Endothelial cell of umbilical vein (primary cell): ENCODE data around the gene NEAT1. TPM values are rescaled to one million over a fixed set of nuclear protein-coding genes. Genes with fewer than 3 reads are reported as not detected.

ENCODE experiments used
- BruUV-seq: library from RNA; stranded (reverse); fragments of 400-500 nt; replicated peaks from 2 replicates; lab custom pipeline; 2021; lab: Mats Ljungman, UMichigan
- CTCF ChIA-PET: fragments of 300-600, 350-600 bp; sonication (Branson Sonifier 250); formaldehyde crosslinking; loops from one replicate; lab custom pipeline; 2021; ENCODE audit warnings: antibody characterized with exemption, inconsistent platforms; lab: Charles Lee
- POLR2A ChIA-PET: fragments of 300-600, 350-600 bp; sonication (Branson Sonifier 250); formaldehyde crosslinking; loops from one replicate; lab custom pipeline; 2021; ENCODE audit warnings: antibody characterized with exemption, inconsistent platforms; lab: Charles Lee
- DNase-seq: peaks from one replicate; pipeline ENCODE4 v3.0.0-alpha.2; 2011; ENCODE audit warnings: low read depth, low spot score
- FAIRE-seq: peaks from 2 replicates; lab custom pipeline; 2011; peaks lifted over from hg19 to GRCh38; lab: Jason Lieb, UNC
- H2AFZ ChIP-seq: 2 replicates; pipeline ENCODE4 v1.6.0; 2012; ENCODE audit warnings: low read depth, low read length, control low read depth, inconsistent platforms
- H3K27ac ChIP-seq: 2 replicates; pipeline ENCODE4 v1.5.1; 2011; ENCODE audit warnings: low read depth, mild to moderate bottlenecking, control low read depth, low read length, moderate library complexity; ENCODE audit not compliant: insufficient read depth
- H3K27me3 ChIP-seq, 2 experiments: 2 replicates each; pipeline versions ENCODE4 v1.6.0 to v1.6.1; 2011; ENCODE audit warnings: low read length in 2 of 2, mixed read lengths in 1 of 2; ENCODE audit not compliant: control insufficient read depth in 2 of 2, insufficient read depth in 2 of 2
- H3K36me3 ChIP-seq, 2 experiments: 2 replicates in 1 of 2; 3 replicates in 1 of 2; pipeline ENCODE4 v1.5.1; 2011; ENCODE audit warnings: low read length in 2 of 2, mild to moderate bottlenecking in 1 of 2, moderate library complexity in 1 of 2; ENCODE audit not compliant: control insufficient read depth in 2 of 2, insufficient read depth in 2 of 2; ENCODE audit errors: extremely low read depth in 1 of 2
- H3K4me1 ChIP-seq: 3 replicates; pipeline ENCODE4 v1.5.1; 2011; ENCODE audit warnings: mild to moderate bottlenecking, low read length; ENCODE audit not compliant: control insufficient read depth, insufficient read depth; ENCODE audit errors: extremely low read depth
- H3K4me2 ChIP-seq: 2 replicates; pipeline ENCODE4 v1.6.1; 2011; ENCODE audit warnings: low read length, control low read depth, mixed read lengths; ENCODE audit not compliant: insufficient read depth
- H3K4me3 ChIP-seq, 3 experiments: fragments of 200-600 bp in 1 of 3; sonication (generic), shearing (Covaris generic) in 1 of 3; replicated peaks in 1 of 3; 2 replicates each; pipeline ENCODE4 v1.5.1; 2011 to 2016; ENCODE audit warnings: control low read depth in 3 of 3, low read length in 3 of 3, mild to moderate bottlenecking in 2 of 3, inconsistent platforms in 1 of 3, low read depth in 1 of 3, moderate library complexity in 1 of 3; ENCODE audit not compliant: insufficient read depth in 1 of 3
- H3K79me2 ChIP-seq: 2 replicates; pipeline ENCODE4 v1.6.0; 2012; ENCODE audit warnings: low read length, inconsistent platforms; ENCODE audit not compliant: control insufficient read depth, insufficient read depth
- H3K9ac ChIP-seq: replicated peaks from 2 replicates; pipeline ENCODE3; 2011; ENCODE audit warnings: low read length, control low read depth; ENCODE audit not compliant: insufficient read depth; ENCODE audit errors: extremely low read depth
- H3K9me1 ChIP-seq: replicated peaks from 3 replicates; pipeline ENCODE4 v1.6.0; 2011; ENCODE audit warnings: mild to moderate bottlenecking, low read length; ENCODE audit not compliant: control insufficient read depth, insufficient read depth; ENCODE audit errors: extremely low read depth
- H3K9me3 ChIP-seq: replicated peaks from 2 replicates; pipeline ENCODE4 v1.5.1; 2012; ENCODE audit warnings: low read length, inconsistent platforms; ENCODE audit not compliant: control insufficient read depth, insufficient read depth
- H4K20me1 ChIP-seq: replicated peaks from 2 replicates; pipeline ENCODE3; 2011; ENCODE audit warnings: mild to moderate bottlenecking, low read length; ENCODE audit not compliant: control insufficient read depth, insufficient read depth; ENCODE audit errors: extremely low read depth
- CTCF ChIP-seq, 2 donors: IDR thresholded peaks; 1 replicate in 1 of 2; 2 replicates in 1 of 2; pipeline ENCODE4 v1.5.1; 2011; ENCODE audit warnings: low read length in 2 of 2, mild to moderate bottlenecking in 2 of 2, moderate library complexity in 2 of 2, control low read depth in 1 of 2, inconsistent platforms in 1 of 2, low read depth in 1 of 2; ENCODE audit not compliant: insufficient read depth in 1 of 2; ENCODE audit errors: extremely low read depth in 1 of 2
- EZH2 ChIP-seq: IDR thresholded peaks from 2 replicates; pipeline ENCODE4 v1.6.1; 2012; ENCODE audit warnings: borderline replicate concordance, low read depth, mild to moderate bottlenecking, moderate library complexity, low read length, inconsistent platforms; ENCODE audit not compliant: severe bottlenecking
- FOS ChIP-seq: IDR thresholded peaks from 2 replicates; pipeline ENCODE4 v1.6.1; 2011; ENCODE audit warnings: mild to moderate bottlenecking, low read length, moderate library complexity, borderline replicate concordance; ENCODE audit not compliant: insufficient read depth
- GATA2 ChIP-seq: IDR thresholded peaks from 2 replicates; pipeline ENCODE4 v1.7.0; 2011; ENCODE audit warnings: low read depth, mild to moderate bottlenecking, moderate library complexity, mixed read lengths, low read length; ENCODE audit not compliant: insufficient read length, insufficient read depth
- JUN ChIP-seq: IDR thresholded peaks from 2 replicates; pipeline ENCODE4 v1.6.1; 2011; ENCODE audit warnings: borderline replicate concordance, low read depth; ENCODE audit not compliant: insufficient read length, insufficient read depth
- MAX ChIP-seq: IDR thresholded peaks from 2 replicates; pipeline ENCODE4 v1.6.1; 2011; ENCODE audit not compliant: insufficient read depth, insufficient read length
- MYC ChIP-seq: IDR thresholded peaks from one replicate; pipeline ENCODE4 v1.6.1; 2011; ENCODE audit warnings: mild to moderate bottlenecking, low read depth, low read length
- POLR2A ChIP-seq: IDR thresholded peaks from 2 replicates; pipeline ENCODE4 v1.6.1; 2012; ENCODE audit warnings: low read depth, mild to moderate bottlenecking, control low read depth, low read length
- POLR2AphosphoS5 ChIP-seq: IDR thresholded peaks from 2 replicates; pipeline ENCODE4 v1.6.1; 2012; ENCODE audit warnings: low read depth, mild to moderate bottlenecking, control low read depth, low read length, moderate library complexity; ENCODE audit not compliant: insufficient read depth
- dilution Hi-C: fragments of 300-500 bp; cut with MboI; formaldehyde crosslinking; loops from one replicate; pipeline ENCODE4 v1.15.0; 2019; ENCODE audit warnings: low sequenced_read_pairs; ENCODE audit not compliant: extremely low pct_ligation_motif_present
- intact Hi-C: fragments of 100-400 bp; cut with micrococcal nuclease; formaldehyde crosslinking; loops from one replicate; pipeline ENCODE4 v1.10.0; 2022
- polyA plus RNA-seq, 4 experiments: library from polyadenylated mRNA; depleted of rRNA in 3 of 4; stranded (reverse) in 3 of 4; unstranded in 1 of 4; fragments of >200 nt; gene quantifications; 2 replicates each; pipeline versions ENCODE4 v1.2.1 to v1.2.3, GENCODE V29; 2011 to 2012; ENCODE audit warnings: missing spikeins in 1 of 4
- total RNA-seq: library from RNA; stranded (reverse); gene quantifications from 2 replicates; pipeline ENCODE4 v1.2.3, GENCODE V29; 2021

Gene NEAT1
- total and polyA plus RNA-seq, 2 donors (not counting 3 experiments of a cell fraction or from before 2014, with no cell fraction given) = 34.4 to 957 TPM

DNA sequence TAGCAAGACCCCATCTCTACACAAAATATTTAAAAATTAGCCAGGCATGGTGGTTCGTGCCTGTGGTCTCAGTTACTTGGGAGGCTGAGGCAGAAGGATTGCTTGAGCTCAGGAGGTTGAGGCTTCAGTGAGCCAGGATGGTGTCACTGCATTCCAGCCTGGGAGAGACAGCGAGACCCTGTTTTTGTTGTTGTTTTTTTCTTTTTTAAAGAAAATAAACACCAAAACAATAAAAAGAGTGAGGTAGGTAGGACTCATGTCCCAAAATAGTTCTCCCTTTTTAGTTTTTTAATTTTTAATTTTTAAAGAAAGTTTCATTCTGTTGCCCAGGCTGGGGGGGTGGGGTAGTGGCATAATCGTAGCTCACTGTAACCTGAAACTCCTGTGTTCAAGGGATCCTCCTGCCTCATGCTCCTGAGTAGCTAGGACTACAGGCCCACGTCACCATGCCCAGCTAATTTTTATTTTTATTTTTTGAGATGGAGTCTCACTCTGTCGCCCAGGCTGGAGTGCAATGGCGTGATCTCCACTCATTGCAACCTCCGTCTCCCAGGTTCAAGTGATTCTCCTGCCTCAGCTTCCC, 50.8 kb downstream of the NEAT1 start:
- Histone ChIP-seq H3K4me2 (no peak overlapping the region), H3K27ac (peak overlapping the region; percentile 89), H3K79me2 (peaks cover 14% of the 10 kb centered on the region), H3K36me3 (no peaks in the 10 kb centered on the region), H3K9ac (peak overlapping the region; percentile 25), H3K4me1 (peaks cover 28% of the 10 kb centered on the region), H3K27me3 (no peaks in the 10 kb centered on the region), H3K9me1 (no peaks in the 10 kb centered on the region), H3K4me3 (no peak overlapping the region), H4K20me1 (no peaks in the 10 kb centered on the region), H2AFZ (no peak overlapping the region), H3K9me3 (no peaks in the 10 kb centered on the region)
- intact Hi-C loops (no loop called here), dilution Hi-C loops (no loop called here)
- CTCF ChIA-PET = interaction anchor here (0.8 to 4.2 kb wide), 3 partner anchors 15 to 32 kb away, joined by 3 to 80 read pairs (median 31); partner anchors contain the start of gene MALAT1
- FAIRE-seq (no peak), DNase-seq (no peak)
- no TSS peak for BruUV-seq
- POLR2A ChIA-PET = interaction anchor here (3.3 to 5.7 kb wide), 2 partner anchors 25 to 34 kb away, joined by 101 to 117 read pairs; partner anchors contain the start of gene MALAT1
- TF ChIP-seq MAX (no peak), POLR2AphosphoS5 (no peak), FOS (no peak), POLR2A (no peak), GATA2 (no peak), CTCF (IDR thresholded peaks at IDR 0.05; ENCODE audit: extremely low read depth in 1 of 2, insufficient read depth in 1 of 2, low read depth in 1 of 2, low read length in 2 of 2) (no peak), JUN (no peak), MYC (no peak), EZH2 (no peak)
